ENCODE measurements around the gene TMEM171.

DNA sequence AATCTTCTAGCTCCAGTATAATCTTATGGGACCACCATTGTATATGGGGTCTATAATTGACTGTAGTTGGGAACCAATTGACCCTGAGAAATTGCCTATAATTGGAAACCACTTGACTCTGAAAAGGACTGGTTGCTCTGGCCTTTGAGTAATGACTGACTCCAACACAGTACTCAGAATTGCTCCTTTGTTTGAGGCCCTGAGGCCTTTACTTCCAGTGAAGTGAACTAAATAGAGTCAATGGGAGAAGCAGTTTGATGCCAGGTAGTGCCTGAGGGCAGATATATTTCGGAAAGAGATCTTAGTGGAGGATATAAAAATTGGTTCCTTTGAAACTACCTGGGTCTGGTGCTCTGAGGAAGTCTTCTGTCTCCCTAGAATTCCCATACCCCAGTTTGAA lies 16.0 kb upstream of the TMEM171 start:
- no peak for TF ChIP-seq POLR2AphosphoS5 (IDR thresholded peaks at IDR 0.05)
- TF ChIP-seq, protein P1, sequence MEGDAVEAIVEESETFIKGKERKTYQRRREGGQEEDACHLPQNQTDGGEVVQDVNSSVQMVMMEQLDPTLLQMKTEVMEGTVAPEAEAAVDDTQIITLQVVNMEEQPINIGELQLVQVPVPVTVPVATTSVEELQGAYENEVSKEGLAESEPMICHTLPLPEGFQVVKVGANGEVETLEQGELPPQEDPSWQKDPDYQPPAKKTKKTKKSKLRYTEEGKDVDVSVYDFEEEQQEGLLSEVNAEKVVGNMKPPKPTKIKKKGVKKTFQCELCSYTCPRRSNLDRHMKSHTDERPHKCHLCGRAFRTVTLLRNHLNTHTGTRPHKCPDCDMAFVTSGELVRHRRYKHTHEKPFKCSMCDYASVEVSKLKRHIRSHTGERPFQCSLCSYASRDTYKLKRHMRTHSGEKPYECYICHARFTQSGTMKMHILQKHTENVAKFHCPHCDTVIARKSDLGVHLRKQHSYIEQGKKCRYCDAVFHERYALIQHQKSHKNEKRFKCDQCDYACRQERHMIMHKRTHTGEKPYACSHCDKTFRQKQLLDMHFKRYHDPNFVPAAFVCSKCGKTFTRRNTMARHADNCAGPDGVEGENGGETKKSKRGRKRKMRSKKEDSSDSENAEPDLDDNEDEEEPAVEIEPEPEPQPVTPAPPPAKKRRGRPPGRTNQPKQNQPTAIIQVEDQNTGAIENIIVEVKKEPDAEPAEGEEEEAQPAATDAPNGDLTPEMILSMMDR (IDR thresholded peaks at IDR 0.05): no peak
- no peak for TF ChIP-seq POLR2A (IDR thresholded peaks at IDR 0.05)
- no peak for TF ChIP-seq EP300 (IDR thresholded peaks at IDR 0.05)

All from sigmoid colon (tissue), 4 donors.